Esophagus squamous epithelium (tissue), 5 donors: ENCODE measurements around the gene PCDH9. TPM values are rescaled to one million over a fixed set of nuclear protein-coding genes. Genes with fewer than 3 reads are reported as not detected.
"Not testable (repeated sequence)": the region's sequence is repeated elsewhere in the genome, so short reads cannot be mapped to it uniquely, and the experiment has no call there.

Experiments
- DNase-seq: peaks from one replicate; lab custom pipeline; 2025; lab: John Stamatoyannopoulos, UW
- H3K27ac ChIP-seq, 4 donors: fragments of 200-600 bp; sonication (generic); one replicate each; pipeline ENCODE4 v1.5.1; 2016 to 2019; ENCODE audit warnings: mild to moderate bottlenecking in 1 of 4
- H3K27me3 ChIP-seq, 4 donors: fragments of 200-600 bp; sonication (generic); 1 replicate in 3 of 4; 2 replicates in 1 of 4; pipeline versions ENCODE4 v1.5.1 to v1.6.0; 2017 to 2021; ENCODE audit warnings: antibody characterized with exemption in 1 of 4
- H3K36me3 ChIP-seq, 3 donors: fragments of 200-600 bp; sonication (generic); one replicate each; pipeline ENCODE4 v1.5.1; 2016 to 2019
- H3K4me1 ChIP-seq, 3 donors: fragments of 200-600 bp; sonication (generic); one replicate each; pipeline ENCODE4 v1.5.1; 2017 to 2019
- H3K4me3 ChIP-seq, 4 donors: fragments of 200-600 bp; sonication (generic); 1 replicate in 3 of 4; 2 replicates in 1 of 4; pipeline ENCODE4 v1.5.1; 2016 to 2019; ENCODE audit warnings: mild to moderate bottlenecking in 2 of 4, moderate library complexity in 1 of 4
- H3K9me3 ChIP-seq, 3 donors: fragments of 200-600 bp; sonication (generic); one replicate each; pipeline ENCODE4 v1.5.1; 2016 to 2019
- CTCF ChIP-seq, 6 experiments: fragments of 450-650 bp in 4 of 6; fragments of 200-600 bp in 2 of 6; sonication (generic) in 2 of 6; IDR thresholded peaks; one replicate each; pipeline ENCODE4 v1.5.1; 2016 to 2019; ENCODE audit warnings: antibody characterized with exemption in 6 of 6, mild to moderate bottlenecking in 4 of 6, moderate library complexity in 4 of 6
- POLR2A ChIP-seq, 4 donors: fragments of 450-650 bp; IDR thresholded peaks; one replicate each; pipeline ENCODE4 v1.6.1; 2017; ENCODE audit warnings: antibody characterized with exemption in 4 of 4, mild to moderate bottlenecking in 4 of 4, moderate library complexity in 3 of 4
- WGBS, 2 donors: methylation state at CpG; one replicate each; pipeline ENCODE4 v1.1.5; 2018; 5-methylcytosine and 5-hydroxymethylcytosine counted together
- intact Hi-C: fragments of 100-400 bp; cut with DNase I; formaldehyde crosslinking; loops from one replicate; pipeline ENCODE4 v1.15.0; 2022
- total RNA-seq, 4 donors: library from RNA; depleted of rRNA; stranded (reverse); fragments of >200 nt; gene quantifications; one replicate each; pipeline ENCODE4 v1.1.0, GENCODE V29; 2016
- donor health status: DM: yes; HTN: yes; CAD: no.

Gene PCDH9
- total RNA-seq, 4 donors from 2014 or later: 0.04 to 1.9 (median 0.45) TPM

- Histone ChIP-seq H3K27me3 (no peaks in the 10 kb centered on the region), H3K4me3 (no peak overlapping the region), H3K9me3 (no peaks in the 10 kb centered on the region), H3K4me1 (no peaks in the 10 kb centered on the region), H3K27ac (no peak overlapping the region), H3K36me3 (no peaks in the 10 kb centered on the region)
- no peak for TF ChIP-seq CTCF (IDR thresholded peaks at IDR 0.05)
- no peak for TF ChIP-seq POLR2A (IDR thresholded peaks at IDR 0.05)
- DNase-seq: no peak
- intact Hi-C loops: no loop called here
- WGBS, 2 donors: 73 to 100% methylated on average over 2 to 4 of the region's 6 CpGs
These were observed 123.6 kb downstream of the PCDH9 start for GRCh38 chr13:67106502-67107057.

- H3K27me3 ChIP-seq: no peaks in the 10 kb centered on the region
- DNase-seq: no peak
- H3K27ac ChIP-seq: no peak overlapping the region
- intact Hi-C loops: no loop called here
- no peak overlapping the region for H3K4me3 ChIP-seq
- H3K9me3 ChIP-seq: no peaks in the 10 kb centered on the region
- TF ChIP-seq CTCF (IDR thresholded peaks at IDR 0.05) (no peak), POLR2A (IDR thresholded peaks at IDR 0.05) (no peak)
- no peaks in the 10 kb centered on the region for H3K4me1 ChIP-seq
- WGBS, 2 donors: 66 to 67% methylated on average over 4 of the region's 4 CpGs
- no peaks in the 10 kb centered on the region for H3K36me3 ChIP-seq
These were observed 128.2 kb downstream of the PCDH9 start for GRCh38 chr13:67101730-67102467.

- TF ChIP-seq POLR2A (IDR thresholded peaks at IDR 0.05) (no peak), CTCF (IDR thresholded peaks at IDR 0.05) (no peak)
- H3K4me1 ChIP-seq: no peaks in the 10 kb centered on the region
- WGBS, 2 donors: 79 to 81% methylated on average over 3 of the region's 3 CpGs
- DNase-seq: no peak
- intact Hi-C loops: no loop called here
- H3K27ac ChIP-seq: no peak overlapping the region
- no peaks in the 10 kb centered on the region for H3K27me3 ChIP-seq
- no peaks in the 10 kb centered on the region for H3K36me3 ChIP-seq
- H3K9me3 ChIP-seq: no peaks in the 10 kb centered on the region
- no peak overlapping the region for H3K4me3 ChIP-seq
These were observed 129.4 kb downstream of the PCDH9 start for GRCh38 chr13:67100730-67101129.

GRCh38 chr13:67099494-67099893 lies 130.6 kb downstream of the PCDH9 start:
- no peak overlapping the region for H3K27ac ChIP-seq
- DNase-seq: no peak
- H3K4me3 ChIP-seq: no peak overlapping the region
- intact Hi-C loops: no loop called here
- H3K9me3 ChIP-seq: no peaks in the 10 kb centered on the region
- H3K4me1 ChIP-seq: no peaks in the 10 kb centered on the region
- H3K36me3 ChIP-seq: no peaks in the 10 kb centered on the region
- TF ChIP-seq CTCF (IDR thresholded peaks at IDR 0.05) (no peak), POLR2A (IDR thresholded peaks at IDR 0.05) (no peak)
- no peaks in the 10 kb centered on the region for H3K27me3 ChIP-seq
- 89 to 90% methylated on average over 7 of the region's 7 CpGs for WGBS, 2 donors

GRCh38 chr13:67097892-67098452 lies 132.2 kb downstream of the PCDH9 start:
- TF ChIP-seq CTCF (IDR thresholded peaks at IDR 0.05): no peak
- no peak for TF ChIP-seq POLR2A (IDR thresholded peaks at IDR 0.05)
- Histone ChIP-seq H3K4me3 (no peak overlapping the region), H3K4me1 (no peaks in the 10 kb centered on the region), H3K27me3 (no peaks in the 10 kb centered on the region), H3K27ac (no peak overlapping the region), H3K9me3 (no peaks in the 10 kb centered on the region), H3K36me3 (no peaks in the 10 kb centered on the region)
- 85 to 87% methylated on average over 3 of the region's 3 CpGs for WGBS, 2 donors
- no peak for DNase-seq
- intact Hi-C loops: no loop called here

- DNase-seq, intact Hi-C loops, H3K9me3 ChIP-seq, H3K27ac ChIP-seq, H3K4me3 ChIP-seq, H3K36me3 ChIP-seq, H3K27me3 ChIP-seq, H3K4me1 ChIP-seq: not testable (repeated sequence)
- WGBS, 2 donors: 77 to 84% methylated on average over 5 of the region's 5 CpGs
These were observed 133.2 kb downstream of the PCDH9 start for GRCh38 chr13:67096893-67097292.
